Central memory CD8-positive, alpha-beta T cell (primary cell): ENCODE measurements around the gene FAM163A.

Source experiments
- ATAC-seq: fragments of 150-1000 bp; cut with Tn5 transposase; replicated peaks from 2 replicates; pipeline ENCODE4 v1.10.0; 2022; ENCODE audit warnings: mild to moderate bottlenecking, moderate FRiP score, moderate number of reproducible peaks; ENCODE audit not compliant: poor library complexity, severe bottlenecking; ENCODE audit errors: extremely low read depth
- DNase-seq, 2 donors: peaks; one replicate each; pipeline ENCODE4 v3.0.0; 2021; ENCODE audit warnings: low spot score in 2 of 2
- H3K27ac Mint-ChIP-seq: one replicate; pipeline ENCODE4 v1.8.0; 2022; ENCODE audit warnings: low read depth, mild to moderate bottlenecking, moderate library complexity, mixed read lengths
- H3K27me3 Mint-ChIP-seq: one replicate; pipeline ENCODE4 v1.8.0; 2022; ENCODE audit warnings: mixed read lengths
- H3K36me3 Mint-ChIP-seq: one replicate; pipeline ENCODE4 v1.8.0; 2022; ENCODE audit warnings: mild to moderate bottlenecking, moderate library complexity, mixed read lengths; ENCODE audit not compliant: insufficient read depth
- H3K4me1 Mint-ChIP-seq: one replicate; pipeline ENCODE4 v1.8.0; 2022; ENCODE audit warnings: mixed read lengths
- H3K4me3 Mint-ChIP-seq: one replicate; pipeline ENCODE4 v1.8.0; 2022; ENCODE audit warnings: mild to moderate bottlenecking, moderate library complexity, mixed read lengths
- H3K9me3 Mint-ChIP-seq: one replicate; pipeline ENCODE4 v1.8.0; 2022; ENCODE audit warnings: mixed read lengths

Gene FAM163A

GRCh38 chr1:179860652-179861051 lies 117.6 kb downstream of the FAM163A start:
- DNase-seq (no peak), ATAC-seq (no peak)
- Mint-ChIP-seq H3K4me3 (no peak overlapping the region), H3K27ac (peak overlapping the region; percentile 33), H3K27me3 (no peaks in the 10 kb centered on the region), H3K36me3 (peaks cover 26% of the 10 kb centered on the region), H3K9me3 (no peaks in the 10 kb centered on the region), H3K4me1 (peaks cover 9% of the 10 kb centered on the region)

GRCh38 chr1:179865377-179865776 lies 122.3 kb downstream of the FAM163A start:
- peaks cover 34% of the 10 kb centered on the region for H3K36me3 Mint-ChIP-seq

More at GRCh38 chr1:179865377-179865776, 122.3 kb downstream of the FAM163A start:
- DNase-seq: no peak
- Mint-ChIP-seq H3K4me3 (no peak overlapping the region), H3K27me3 (no peaks in the 10 kb centered on the region), H3K27ac (peak overlapping the region; percentile 22), H3K9me3 (no peaks in the 10 kb centered on the region), H3K4me1 (peaks cover 17% of the 10 kb centered on the region)
- no peak for ATAC-seq
